Uterus (tissue), 2 donors: ENCODE results near the gene DENND2A.

ENCODE experiments used
- CTCF ChIP-seq, 4 experiments: fragments of 200-600 bp in 2 of 4; fragments of 450-650 bp in 2 of 4; sonication (generic) in 2 of 4; IDR thresholded peaks; one replicate each; pipeline ENCODE4 v1.5.1; 2016 to 2019; ENCODE audit warnings: antibody characterized with exemption in 4 of 4, mild to moderate bottlenecking in 2 of 4, moderate library complexity in 1 of 4
- POLR2A ChIP-seq, 2 donors: fragments of 450-650 bp; IDR thresholded peaks; one replicate each; pipeline ENCODE4 v1.6.1; 2016; ENCODE audit warnings: antibody characterized with exemption in 2 of 2, mild to moderate bottlenecking in 1 of 2, moderate library complexity in 1 of 2

DNA sequence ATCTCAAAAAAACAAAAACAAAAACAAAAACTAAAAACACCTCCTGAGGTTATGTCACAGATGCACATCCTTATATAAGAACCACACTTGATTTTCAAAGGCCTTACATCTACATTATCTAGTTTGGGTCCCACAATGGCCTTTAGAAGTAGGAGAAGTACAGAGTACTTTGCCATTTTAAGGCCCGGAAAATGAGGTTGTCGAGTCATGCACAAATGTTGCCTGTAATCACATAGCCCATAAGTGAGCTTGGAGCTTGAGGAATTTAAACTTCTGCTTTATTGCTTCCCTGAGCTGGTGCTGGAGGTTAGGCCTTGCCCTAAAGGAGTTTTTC is 151.6 kb downstream of the DENND2A start:
- TF ChIP-seq CTCF (IDR thresholded peaks at IDR 0.05) (no peak), POLR2A (IDR thresholded peaks at IDR 0.05) (no peak)
